ENCODE results near the gene CDK10. TPM values are rescaled to one million over a fixed set of nuclear protein-coding genes. Genes with fewer than 3 reads are reported as not detected.
A peak's percentile ranks its signal among the peaks of the same experiment; 100 is the strongest.
"Not testable (repeated sequence)": the region's sequence is repeated elsewhere in the genome, so short reads cannot be mapped to it uniquely, and the experiment has no call there.

Gene CDK10
- total RNA-seq, 1 experiment from 2014 or later: 44.5 TPM

DNA sequence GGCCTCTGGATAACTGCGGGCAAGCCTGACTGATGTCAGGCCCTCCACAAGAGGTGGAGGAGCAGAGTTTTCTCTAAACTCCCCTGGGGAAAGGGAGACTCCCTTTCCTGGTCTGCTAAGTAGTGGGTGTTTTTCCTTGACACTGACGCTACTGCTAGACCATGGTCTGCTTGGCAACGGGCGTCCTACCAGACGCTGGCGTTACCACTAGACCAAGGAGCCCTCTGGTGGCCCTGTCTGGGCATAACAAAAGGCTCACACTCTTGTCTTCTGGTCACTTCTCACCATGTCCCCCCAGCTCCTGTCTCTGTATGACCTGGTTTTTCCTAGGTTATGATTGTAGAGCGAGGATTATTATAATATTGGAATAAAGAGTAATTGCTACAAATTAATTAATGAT, 19.5 kb upstream of the CDK10 start:
- peak; percentile 51 for DNase-seq (ENCODE audit: low read depth)

DNA sequence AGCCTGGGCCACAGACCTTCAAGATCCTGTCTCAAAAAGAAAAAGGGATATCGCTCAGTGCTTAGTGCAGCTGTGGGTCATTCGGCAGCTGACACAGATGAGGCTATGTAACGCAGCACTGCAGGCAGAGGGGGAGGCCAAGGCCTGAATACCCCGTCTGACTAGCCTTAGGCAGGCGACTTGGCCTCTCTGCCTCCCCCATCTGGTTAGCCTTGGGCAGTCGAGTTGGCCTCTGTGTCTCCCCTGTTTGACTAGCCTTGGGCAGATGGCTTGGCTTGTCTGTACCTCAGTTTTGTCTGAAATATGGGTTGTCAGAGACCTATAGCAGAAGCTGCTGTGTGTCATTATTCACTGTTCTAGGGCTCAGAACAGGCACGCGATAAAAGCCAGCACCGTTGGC, 18.9 kb upstream of the CDK10 start:
- DNase-seq (ENCODE audit: low read depth): no peak

- no peak for DNase-seq (ENCODE audit: low read depth)
These were observed 17.7 kb upstream of the CDK10 start for GRCh38 chr16:89668790-89669158.

DNA sequence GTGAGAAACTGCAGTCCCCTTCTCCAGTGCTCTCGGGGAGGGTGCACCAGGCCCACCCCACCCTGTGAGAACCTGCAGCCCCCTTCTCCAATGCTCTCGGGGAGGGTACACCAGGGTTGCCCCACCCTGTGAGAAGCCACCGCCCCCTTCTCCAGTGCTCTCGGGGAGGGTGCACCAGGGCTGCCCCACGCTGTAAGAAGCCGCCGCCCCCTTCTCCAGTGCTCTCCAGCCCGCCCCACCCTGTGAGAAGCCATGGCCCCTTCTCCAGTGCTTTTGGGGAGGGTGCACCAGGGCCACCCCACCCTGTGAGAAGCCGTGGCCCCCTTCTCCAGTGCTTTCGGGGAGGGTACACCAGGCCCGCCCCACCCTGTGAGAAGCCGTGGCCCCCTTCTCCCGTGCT, 16.7 kb upstream of the CDK10 start:
- DNase-seq (ENCODE audit: low read depth): no peak

DNA sequence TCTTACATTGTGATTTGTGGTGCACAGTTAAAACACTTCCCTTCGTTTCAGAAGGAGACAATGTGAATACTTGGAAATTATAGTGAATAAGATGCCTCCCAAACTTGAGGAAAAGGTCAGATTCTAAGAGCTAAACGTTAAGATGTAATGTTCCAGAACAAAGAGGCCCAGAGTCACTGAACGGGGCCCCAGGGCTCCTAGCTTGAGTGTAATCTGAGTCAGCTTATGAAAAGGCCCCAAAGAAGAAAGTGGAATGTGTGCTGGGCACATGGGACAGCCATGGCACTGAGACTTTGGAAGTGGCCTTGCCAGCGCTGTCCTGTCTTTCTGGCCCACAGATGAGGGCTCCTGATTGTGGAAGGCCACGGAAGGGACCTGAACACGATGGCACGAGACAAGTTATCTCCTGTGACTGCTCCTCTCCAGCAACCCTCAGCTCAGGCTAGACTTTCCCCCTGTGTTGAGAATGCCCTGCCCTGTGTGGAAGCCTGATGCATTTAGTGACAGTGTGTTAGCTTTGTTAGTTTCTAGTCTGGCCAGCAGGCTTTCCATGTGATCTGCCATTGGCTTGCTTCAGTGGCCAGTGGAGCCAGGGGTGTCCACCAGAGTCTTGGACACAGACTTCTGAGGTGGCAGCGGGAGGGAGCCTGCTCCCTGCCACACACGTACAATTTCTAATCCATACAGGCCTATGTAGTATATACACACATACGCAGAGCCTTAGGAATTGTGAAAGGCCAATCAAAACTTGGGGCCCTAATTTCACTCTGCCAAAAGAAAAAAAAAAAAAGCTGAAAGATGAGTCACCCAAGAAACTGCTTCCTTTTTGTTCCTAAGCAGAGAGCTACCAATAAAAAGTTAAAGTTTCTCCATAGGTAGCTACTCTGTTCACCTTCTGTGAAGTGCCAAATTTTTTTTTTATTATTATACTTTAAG, 15.7 kb upstream of the CDK10 start:
- peak; percentile 42 for DNase-seq (ENCODE audit: low read depth)

DNA sequence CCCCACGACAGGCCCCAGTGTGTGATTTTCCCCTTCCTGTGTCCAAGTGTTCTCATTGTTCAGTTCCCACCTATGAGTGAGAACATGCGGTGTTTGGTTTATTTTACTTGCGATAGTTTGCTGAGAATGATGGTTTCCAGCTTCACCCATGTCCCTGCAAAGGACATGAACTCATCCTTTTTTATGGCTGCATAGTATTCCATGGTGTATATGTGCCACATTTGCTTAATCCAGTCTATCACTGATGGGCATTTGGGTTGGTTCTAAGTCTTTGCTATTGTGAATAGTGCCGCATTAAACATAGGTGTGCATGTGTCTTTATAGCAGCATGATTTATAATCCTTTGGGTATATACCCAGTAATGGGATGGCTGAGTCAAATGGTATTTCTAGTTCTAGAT, 14.9 kb upstream of the CDK10 start:
- not testable (repeated sequence) for DNase-seq (ENCODE audit: low read depth)

GRCh38 chr16:89672177-89672941, 14.1 kb upstream of the CDK10 start:
- DNase-seq (ENCODE audit: low read depth): no peak

- no peak for DNase-seq (ENCODE audit: low read depth)
These were observed 8.2 kb upstream of the CDK10 start for GRCh38 chr16:89678258-89678657.

GRCh38 chr16:89685916-89686315, 573 bp upstream of the CDK10 start:
- no peak for DNase-seq (ENCODE audit: low read depth)

- DNase-seq (ENCODE audit: low read depth): peak; percentile 26
These were observed 827 bp downstream of the CDK10 start for GRCh38 chr16:89687092-89687940.

GRCh38 chr16:89688395-89688794, 1.9 kb downstream of the CDK10 start:
- no peak for DNase-seq (ENCODE audit: low read depth)

GRCh38 chr16:89689142-89689541, 2.7 kb downstream of the CDK10 start:
- no peak for DNase-seq (ENCODE audit: low read depth)

DNA sequence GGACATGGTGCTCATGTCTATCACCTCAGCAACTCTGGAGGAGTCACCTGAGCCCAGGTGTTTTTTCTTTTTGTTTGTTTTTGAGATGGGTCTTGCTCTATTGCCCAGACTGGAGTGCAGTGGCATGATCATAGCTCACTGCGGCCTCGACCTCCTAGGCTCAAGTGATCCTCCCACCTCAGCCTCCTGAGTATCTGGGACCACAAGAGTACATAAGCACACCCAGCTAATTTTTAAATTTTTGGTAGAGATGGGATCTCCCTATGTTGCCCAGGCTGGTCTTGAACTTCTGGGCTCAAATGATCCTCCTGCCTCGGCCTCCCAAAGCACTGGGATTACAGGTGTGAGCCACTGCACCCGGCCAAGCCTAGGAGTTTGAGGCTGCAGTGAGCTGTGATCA, 3.1 kb downstream of the CDK10 start:
- DNase-seq (ENCODE audit: low read depth): not testable (repeated sequence)

DNA sequence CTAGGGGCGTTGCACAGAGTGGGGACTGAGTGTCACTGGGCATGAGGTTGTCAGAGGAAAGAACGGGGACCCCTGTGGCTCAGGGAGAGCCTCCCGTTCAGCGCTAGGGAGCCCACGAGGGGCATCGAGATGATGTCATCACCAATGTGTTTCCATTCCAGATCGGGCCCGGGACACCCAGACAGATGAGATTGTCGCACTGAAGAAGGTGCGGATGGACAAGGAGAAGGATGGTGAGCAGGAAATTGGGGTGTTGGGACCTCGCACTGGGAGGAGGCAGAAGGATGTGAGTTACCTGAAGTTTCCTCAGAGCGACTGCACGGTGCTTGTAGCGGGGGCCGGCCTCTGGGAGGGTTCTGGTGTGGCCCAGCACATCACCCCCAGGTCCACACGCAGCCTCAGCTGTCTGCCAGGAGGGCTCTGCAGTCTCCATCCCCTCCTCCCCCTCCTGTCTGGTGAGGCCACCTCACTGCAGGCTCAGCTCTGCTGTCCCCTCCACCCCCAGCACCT, 4.0 kb downstream of the CDK10 start:
- DNase-seq (ENCODE audit: low read depth): no peak

- DNase-seq (ENCODE audit: low read depth): no peak
These were observed 4.9 kb downstream of the CDK10 start for GRCh38 chr16:89691231-89691985.

GRCh38 chr16:89691986-89692569, 5.6 kb downstream of the CDK10 start:
- no peak for DNase-seq (ENCODE audit: low read depth)

DNA sequence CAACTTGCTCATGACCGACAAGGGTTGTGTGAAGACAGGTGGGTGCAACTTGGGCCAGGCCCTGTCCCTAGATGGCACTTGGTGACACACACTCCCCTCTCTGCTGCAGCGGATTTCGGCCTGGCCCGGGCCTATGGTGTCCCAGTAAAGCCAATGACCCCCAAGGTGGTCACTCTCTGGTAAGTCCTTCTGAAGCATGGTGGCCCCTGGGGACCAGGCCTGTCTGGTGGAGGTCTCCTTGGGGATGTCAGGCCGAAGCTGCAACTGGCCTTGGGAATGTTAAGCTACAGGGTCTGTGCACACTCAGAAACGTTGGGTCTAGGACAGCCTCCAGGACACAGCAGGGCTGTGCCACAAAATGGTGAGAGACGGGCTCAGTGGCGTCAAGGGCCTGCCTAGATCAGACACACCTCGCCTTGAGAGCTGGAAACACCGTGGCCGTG, 6.8 kb downstream of the CDK10 start:
- no peak for DNase-seq (ENCODE audit: low read depth)

DNA sequence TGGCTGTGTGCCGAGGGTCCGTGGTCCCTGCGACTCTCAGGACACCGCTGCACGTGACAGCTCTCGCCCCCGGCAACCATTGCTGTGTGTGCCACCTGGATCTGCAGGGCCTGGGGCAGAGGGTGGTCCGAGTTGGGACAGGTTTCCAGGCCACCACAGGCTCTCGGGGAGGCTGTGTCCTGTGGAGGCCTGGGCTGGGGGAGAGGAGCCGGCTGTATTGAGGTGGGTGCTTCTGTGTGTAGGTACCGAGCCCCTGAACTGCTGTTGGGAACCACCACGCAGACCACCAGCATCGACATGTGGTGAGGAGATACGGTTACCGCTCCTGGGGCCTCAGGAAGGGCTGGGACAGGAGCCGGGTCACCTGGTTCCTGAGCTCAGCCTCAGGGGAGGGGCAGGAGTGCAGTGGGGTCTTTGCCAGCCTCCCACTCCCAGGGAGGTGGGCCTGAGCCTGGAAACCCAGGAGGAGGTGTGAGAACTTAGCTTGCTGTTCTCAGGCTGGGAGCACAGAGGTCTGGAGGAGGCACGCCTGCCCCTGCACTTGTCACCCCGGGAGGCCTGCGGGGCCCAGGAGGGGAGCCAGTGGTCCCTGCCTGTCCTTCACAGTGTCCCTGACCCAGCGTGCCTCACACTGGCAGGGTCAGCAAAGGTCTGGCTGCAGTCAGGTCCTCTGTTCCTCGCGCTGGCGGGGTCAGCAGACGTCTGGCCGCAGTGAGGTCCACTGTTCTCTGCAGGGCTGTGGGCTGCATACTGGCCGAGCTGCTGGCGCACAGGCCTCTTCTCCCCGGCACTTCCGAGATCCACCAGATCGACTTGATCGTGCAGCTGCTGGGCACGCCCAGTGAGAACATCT, 7.7 kb downstream of the CDK10 start:
- no peak for DNase-seq (ENCODE audit: low read depth)

GRCh38 chr16:89694784-89695085, 8.2 kb downstream of the CDK10 start:
- not testable (repeated sequence) for DNase-seq (ENCODE audit: low read depth)

All from HT1080 (cell line).